Liver (tissue), 3 donors: ENCODE results near the gene SLC4A11.

Source experiments
- EGR1 ChIP-seq, 2 donors: IDR thresholded peaks; 2 replicates each; pipeline ENCODE4 v1.6.1; 2016 to 2018; ENCODE audit warnings: antibody characterized with exemption in 2 of 2, low read depth in 2 of 2
- FOXA1 ChIP-seq: IDR thresholded peaks from 2 replicates; pipeline ENCODE4 v1.6.1; 2016; ENCODE audit warnings: antibody characterized with exemption
- GABPA ChIP-seq, 2 donors: IDR thresholded peaks in 1 of 2; conservative IDR thresholded peaks in 1 of 2; 2 replicates each; pipeline ENCODE4 v1.6.1; 2016; ENCODE audit warnings: antibody characterized with exemption in 2 of 2, mild to moderate bottlenecking in 1 of 2, moderate library complexity in 1 of 2
- HNF4A ChIP-seq, 2 donors: conservative IDR thresholded peaks; 2 replicates each; pipeline ENCODE4 v1.6.1; 2016; ENCODE audit warnings: antibody characterized with exemption in 2 of 2, mild to moderate bottlenecking in 2 of 2
- JUND ChIP-seq, 2 donors: IDR thresholded peaks; 2 replicates each; pipeline ENCODE4 v1.6.1; 2016; ENCODE audit warnings: antibody characterized with exemption in 2 of 2
- RXRA ChIP-seq, 2 donors: IDR thresholded peaks; 2 replicates each; pipeline ENCODE4 v1.6.1; 2017 to 2018; ENCODE audit warnings: antibody characterized with exemption in 2 of 2, mild to moderate bottlenecking in 1 of 2
- SP1 ChIP-seq: IDR thresholded peaks from 2 replicates; pipeline ENCODE4 v1.6.1; 2018; ENCODE audit warnings: antibody characterized with exemption, mild to moderate bottlenecking
- TAF1 ChIP-seq: conservative IDR thresholded peaks from 2 replicates; pipeline ENCODE4 v1.6.1; 2016; ENCODE audit warnings: antibody characterized with exemption, mild to moderate bottlenecking
- YY1 ChIP-seq: IDR thresholded peaks from 2 replicates; pipeline ENCODE4 v1.6.1; 2016; ENCODE audit warnings: antibody characterized with exemption, mild to moderate bottlenecking
- TF ChIP-seq, protein P1 (sequence below): fragments of 150-350 bp; IDR thresholded peaks from 2 replicates; pipeline ENCODE4 v1.5.1; 2017; ENCODE audit warnings: improper control_type of control experiment, low read depth, low read length; ENCODE audit not compliant: missing input control
- TF ChIP-seq, protein P2 (sequence below): IDR thresholded peaks from 2 replicates; pipeline ENCODE4 v1.6.1; 2016; ENCODE audit warnings: antibody characterized with exemption
- TF ChIP-seq, protein P3 (sequence below): IDR thresholded peaks from 2 replicates; pipeline ENCODE4 v1.6.1; 2016; ENCODE audit warnings: antibody characterized with exemption
- donor health status: healthy.
- donor health status: healthy.

DNA sequence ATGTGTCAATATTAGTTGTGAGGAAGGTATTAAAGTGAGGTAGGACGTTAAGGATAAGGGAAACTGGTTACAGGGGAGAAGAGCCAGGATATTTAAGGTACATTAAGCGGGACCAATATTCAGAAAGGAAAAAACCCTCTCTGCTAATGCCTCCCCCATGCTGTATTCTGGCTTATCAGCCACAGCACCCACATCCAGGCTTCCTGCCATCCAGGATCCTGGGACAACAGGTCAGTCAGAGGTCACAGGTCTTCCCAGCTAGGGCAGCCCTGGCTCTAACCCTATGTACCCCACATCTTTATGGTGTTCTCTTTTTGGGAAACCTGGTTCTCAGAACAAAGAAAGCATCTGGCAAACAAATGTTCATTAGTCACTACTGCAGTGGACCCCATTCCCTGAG, 39.8 kb downstream of the SLC4A11 start:
- no peak for TF ChIP-seq YY1
- TF ChIP-seq TAF1 = no peak
- TF ChIP-seq, protein P1, sequence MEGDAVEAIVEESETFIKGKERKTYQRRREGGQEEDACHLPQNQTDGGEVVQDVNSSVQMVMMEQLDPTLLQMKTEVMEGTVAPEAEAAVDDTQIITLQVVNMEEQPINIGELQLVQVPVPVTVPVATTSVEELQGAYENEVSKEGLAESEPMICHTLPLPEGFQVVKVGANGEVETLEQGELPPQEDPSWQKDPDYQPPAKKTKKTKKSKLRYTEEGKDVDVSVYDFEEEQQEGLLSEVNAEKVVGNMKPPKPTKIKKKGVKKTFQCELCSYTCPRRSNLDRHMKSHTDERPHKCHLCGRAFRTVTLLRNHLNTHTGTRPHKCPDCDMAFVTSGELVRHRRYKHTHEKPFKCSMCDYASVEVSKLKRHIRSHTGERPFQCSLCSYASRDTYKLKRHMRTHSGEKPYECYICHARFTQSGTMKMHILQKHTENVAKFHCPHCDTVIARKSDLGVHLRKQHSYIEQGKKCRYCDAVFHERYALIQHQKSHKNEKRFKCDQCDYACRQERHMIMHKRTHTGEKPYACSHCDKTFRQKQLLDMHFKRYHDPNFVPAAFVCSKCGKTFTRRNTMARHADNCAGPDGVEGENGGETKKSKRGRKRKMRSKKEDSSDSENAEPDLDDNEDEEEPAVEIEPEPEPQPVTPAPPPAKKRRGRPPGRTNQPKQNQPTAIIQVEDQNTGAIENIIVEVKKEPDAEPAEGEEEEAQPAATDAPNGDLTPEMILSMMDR = no peak
- TF ChIP-seq JUND (IDR thresholded peaks at IDR 0.05) = no peak
- TF ChIP-seq RXRA (IDR thresholded peaks at IDR 0.05) = peak in 1 of 2 donors; percentile 62
- TF ChIP-seq HNF4A (conservative IDR thresholded peaks at IDR 0.05) = no peak
- TF ChIP-seq, protein P2, sequence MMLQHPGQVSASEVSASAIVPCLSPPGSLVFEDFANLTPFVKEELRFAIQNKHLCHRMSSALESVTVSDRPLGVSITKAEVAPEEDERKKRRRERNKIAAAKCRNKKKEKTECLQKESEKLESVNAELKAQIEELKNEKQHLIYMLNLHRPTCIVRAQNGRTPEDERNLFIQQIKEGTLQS = no peak
- TF ChIP-seq, protein P3, sequence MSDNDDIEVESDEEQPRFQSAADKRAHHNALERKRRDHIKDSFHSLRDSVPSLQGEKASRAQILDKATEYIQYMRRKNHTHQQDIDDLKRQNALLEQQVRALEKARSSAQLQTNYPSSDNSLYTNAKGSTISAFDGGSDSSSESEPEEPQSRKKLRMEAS = no peak
- no peak for TF ChIP-seq SP1
- no peak for TF ChIP-seq GABPA (IDR thresholded peaks at IDR 0.05 in 1 of 2, conservative IDR thresholded peaks at IDR 0.05 in 1 of 2)
- TF ChIP-seq EGR1 (IDR thresholded peaks at IDR 0.05; ENCODE audit: low read depth in 2 of 2) = no peak
- no peak for TF ChIP-seq FOXA1
